ENCODE measurements around the gene KCNIP2.

KCNIP2 gene

DNA sequence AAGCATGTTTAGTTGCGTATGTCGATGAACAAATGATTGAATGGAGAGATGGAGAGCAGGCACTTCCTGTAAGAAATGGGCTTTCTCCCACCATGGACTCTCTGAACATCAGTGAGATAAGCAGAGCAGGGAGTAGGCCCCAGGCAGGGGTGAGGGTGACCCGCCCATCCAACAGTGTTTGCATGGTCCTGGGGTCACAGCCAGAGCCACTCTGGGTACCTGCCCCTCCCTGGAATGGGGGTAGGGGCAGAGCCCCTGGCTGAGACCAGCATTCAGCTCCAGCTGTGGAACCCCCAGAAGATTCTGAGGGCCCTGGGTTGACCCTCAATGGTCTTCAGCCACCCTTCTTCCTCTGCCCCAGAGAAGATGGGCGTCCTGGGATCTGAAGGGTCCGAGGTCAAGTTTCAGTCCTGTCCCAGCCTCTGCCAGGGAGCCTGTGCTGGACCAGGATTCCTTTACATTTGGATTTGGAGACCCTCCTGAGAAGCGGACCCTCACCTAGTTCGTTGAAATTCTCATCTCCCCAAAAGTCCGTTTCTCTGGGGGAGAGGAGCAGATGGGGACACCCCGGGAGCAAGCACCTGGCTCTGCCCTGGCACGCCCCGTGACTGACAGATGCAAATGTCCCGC is 65.3 kb downstream of the KCNIP2 start:
- Histone ChIP-seq H3K9me3 (no peaks in the 10 kb centered on the region), H3K36me3 (no peaks in the 10 kb centered on the region), H3K27me3 (peaks cover 0 to 73% of the 10 kb centered on the region in 2 donors), H3K27ac (no peak overlapping the region), H3K4me1 (peaks cover 4 to 62% (median 52%) of the 10 kb centered on the region in 4 donors), H3K4me3 (no peak overlapping the region)
- peak in 1 of 2 donors; percentile 40 for DNase-seq
- intact Hi-C loops (cut with DNase I; ENCODE audit: low total_unique reads): loop anchor here (10.0 kb wide), 1 partner anchor 193 kb away; the partner anchor contains the start of genes DPCD and POLL
- TF ChIP-seq, protein P1, sequence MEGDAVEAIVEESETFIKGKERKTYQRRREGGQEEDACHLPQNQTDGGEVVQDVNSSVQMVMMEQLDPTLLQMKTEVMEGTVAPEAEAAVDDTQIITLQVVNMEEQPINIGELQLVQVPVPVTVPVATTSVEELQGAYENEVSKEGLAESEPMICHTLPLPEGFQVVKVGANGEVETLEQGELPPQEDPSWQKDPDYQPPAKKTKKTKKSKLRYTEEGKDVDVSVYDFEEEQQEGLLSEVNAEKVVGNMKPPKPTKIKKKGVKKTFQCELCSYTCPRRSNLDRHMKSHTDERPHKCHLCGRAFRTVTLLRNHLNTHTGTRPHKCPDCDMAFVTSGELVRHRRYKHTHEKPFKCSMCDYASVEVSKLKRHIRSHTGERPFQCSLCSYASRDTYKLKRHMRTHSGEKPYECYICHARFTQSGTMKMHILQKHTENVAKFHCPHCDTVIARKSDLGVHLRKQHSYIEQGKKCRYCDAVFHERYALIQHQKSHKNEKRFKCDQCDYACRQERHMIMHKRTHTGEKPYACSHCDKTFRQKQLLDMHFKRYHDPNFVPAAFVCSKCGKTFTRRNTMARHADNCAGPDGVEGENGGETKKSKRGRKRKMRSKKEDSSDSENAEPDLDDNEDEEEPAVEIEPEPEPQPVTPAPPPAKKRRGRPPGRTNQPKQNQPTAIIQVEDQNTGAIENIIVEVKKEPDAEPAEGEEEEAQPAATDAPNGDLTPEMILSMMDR (IDR thresholded peaks at IDR 0.05): no peak

DNA sequence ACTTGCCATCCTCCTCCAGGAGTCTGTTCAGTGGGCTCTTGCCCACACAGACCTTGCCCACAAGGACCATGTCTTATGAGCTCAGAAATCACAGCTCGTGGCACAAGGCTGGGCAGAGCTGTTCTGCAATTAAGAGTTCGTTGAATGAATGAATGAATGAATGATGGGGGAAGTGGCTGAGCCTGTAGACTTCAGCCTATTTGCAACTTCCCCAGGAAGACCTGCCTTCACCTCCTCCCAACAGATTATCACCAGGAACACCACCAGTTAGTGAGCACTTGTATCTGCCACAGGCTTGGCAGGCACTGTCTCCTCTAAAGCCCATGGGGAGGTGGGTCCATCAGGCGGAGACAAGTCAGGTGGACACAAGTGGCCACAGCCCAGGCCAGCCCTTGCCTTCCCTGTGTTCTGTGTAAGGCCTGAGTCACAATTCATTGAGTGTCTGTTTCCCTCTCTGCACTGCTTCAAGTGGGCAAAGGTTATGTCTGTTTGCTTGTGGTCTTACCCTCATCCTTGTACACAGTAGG is 65.9 kb downstream of the KCNIP2 start:
- peak in 1 of 2 donors; percentile 50 for DNase-seq
- H3K4me3 ChIP-seq: no peak overlapping the region
- TF ChIP-seq, protein P1 (IDR thresholded peaks at IDR 0.05): no peak
- peaks cover 0 to 79% of the 10 kb centered on the region in 2 donors for H3K27me3 ChIP-seq
- H3K4me1 ChIP-seq: peaks cover 4 to 60% (median 50%) of the 10 kb centered on the region in 4 donors
- no peaks in the 10 kb centered on the region for H3K9me3 ChIP-seq
- intact Hi-C loops (cut with DNase I; ENCODE audit: low total_unique reads): loop anchor here (10.0 kb wide), 1 partner anchor 193 kb away; the partner anchor contains the start of genes DPCD and POLL
- no peak overlapping the region for H3K27ac ChIP-seq
- no peaks in the 10 kb centered on the region for H3K36me3 ChIP-seq

DNA sequence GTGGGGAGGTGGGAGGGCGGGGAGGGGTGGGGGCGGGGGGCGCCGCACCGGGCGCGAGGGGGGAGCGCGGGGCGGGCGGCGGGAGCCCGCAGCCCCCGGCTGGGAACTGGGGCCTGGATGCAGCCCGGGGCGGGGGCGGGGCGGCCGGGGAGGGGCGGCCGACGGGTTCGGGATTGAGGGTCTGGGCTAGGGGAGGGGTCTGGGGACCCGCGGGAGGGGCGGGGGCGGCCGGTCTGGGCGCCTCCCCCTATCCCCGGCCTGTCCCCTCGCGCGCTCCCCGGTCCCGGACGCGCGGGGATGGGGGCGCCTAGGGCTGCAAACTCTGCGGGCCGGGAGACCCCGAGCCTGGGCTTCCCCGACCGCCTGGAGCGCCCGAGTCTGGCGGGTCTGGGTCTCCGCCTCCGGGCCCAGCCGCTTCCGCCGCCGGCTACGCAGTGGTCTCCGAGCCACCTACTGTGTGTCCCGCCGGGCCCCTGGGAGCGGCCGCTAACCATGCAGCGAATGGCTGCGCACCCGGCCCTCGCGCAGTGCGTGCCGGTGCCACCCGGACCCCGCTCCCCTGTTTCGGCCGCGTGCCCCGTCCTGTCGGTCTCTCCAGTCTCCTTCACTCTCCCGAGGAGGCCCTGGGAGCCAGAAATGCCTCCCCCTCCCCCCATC is 67.3 kb downstream of the KCNIP2 start:
- TF ChIP-seq, protein P1 (IDR thresholded peaks at IDR 0.05): no peak
- no peaks in the 10 kb centered on the region for H3K36me3 ChIP-seq
- peaks cover 4 to 50% (median 41%) of the 10 kb centered on the region in 4 donors for H3K4me1 ChIP-seq
- H3K27me3 ChIP-seq: peaks cover 0 to 93% of the 10 kb centered on the region in 2 donors
- no peaks in the 10 kb centered on the region for H3K9me3 ChIP-seq
- intact Hi-C loops (cut with DNase I; ENCODE audit: low total_unique reads): loop anchor here (10.0 kb wide), 1 partner anchor 191 kb away; the partner anchor contains the start of genes DPCD and POLL
- H3K4me3 ChIP-seq: peak overlapping the region; percentile 21 to 26
- peak in 1 of 2 donors; percentile 61 for DNase-seq
- H3K27ac ChIP-seq: no peak overlapping the region

Data from tibial artery (tissue), 4 donors.